WTC11 (cell line): ENCODE data around the gene IKBKE. TPM values are rescaled to one million over a fixed set of nuclear protein-coding genes. Genes with fewer than 3 reads are reported as not detected.

Experiments used
- ATAC-seq: fragments of 200-7000 bp; cut with Tn5 transposase; 2 replicates; pipeline ENCODE4 v1.10.0; 2021; ENCODE audit warnings: mild to moderate bottlenecking, moderate library complexity
- CTCF ChIA-PET: fragments of 300-600 bp; sonication (Branson Sonifier 250); formaldehyde crosslinking; loops from one replicate; lab custom pipeline; 2021; ENCODE audit warnings: antibody characterized with exemption; lab: Charles Lee
- POLR2A ChIA-PET: fragments of 350-600 bp; sonication (Branson Sonifier 250); formaldehyde crosslinking; loops from one replicate; lab custom pipeline; 2021; ENCODE audit warnings: antibody characterized with exemption; lab: Charles Lee
- DNase-seq: peaks from one replicate; pipeline ENCODE4 v3.0.0; 2021; ENCODE audit warnings: low spot score
- H3K27ac Mint-ChIP-seq: 2 replicates; pipeline ENCODE4 v1.8.0; 2021; ENCODE audit warnings: mixed read lengths
- H3K27me3 Mint-ChIP-seq: 2 replicates; pipeline ENCODE4 v1.8.0; 2021; ENCODE audit warnings: low read depth, mild to moderate bottlenecking, moderate library complexity, mixed read lengths
- H3K36me3 Mint-ChIP-seq: 2 replicates; pipeline ENCODE4 v1.8.0; 2021; ENCODE audit warnings: mixed read lengths
- H3K4me1 Mint-ChIP-seq: 2 replicates; pipeline ENCODE4 v1.8.0; 2022; ENCODE audit warnings: mixed read lengths
- H3K4me3 Mint-ChIP-seq: 2 replicates; pipeline ENCODE4 v1.8.0; 2021; ENCODE audit warnings: mild to moderate bottlenecking, moderate library complexity, mixed read lengths
- H3K9me3 Mint-ChIP-seq: 2 replicates; pipeline ENCODE4 v1.8.0; 2021; ENCODE audit warnings: mixed read lengths
- ATF1 ChIP-seq: sonication (generic); formaldehyde crosslinking; IDR thresholded peaks from 2 replicates; pipeline ENCODE4 v1.8.1; 2023; ENCODE audit warnings: mild to moderate bottlenecking, moderate library complexity, missing genetic modification reagents
- ATF2 ChIP-seq: sonication (generic); formaldehyde crosslinking; IDR thresholded peaks from 2 replicates; pipeline ENCODE4 v1.8.1; 2022; ENCODE audit warnings: low read depth, missing genetic modification reagents, borderline replicate concordance
- CREB1 ChIP-seq: sonication (generic); formaldehyde crosslinking; IDR thresholded peaks from 2 replicates; pipeline ENCODE4 v1.8.0; 2023; ENCODE audit warnings: mild to moderate bottlenecking, missing genetic modification reagents
- CREM ChIP-seq: sonication (generic); formaldehyde crosslinking; IDR thresholded peaks from 2 replicates; pipeline ENCODE4 v1.8.1; 2022; ENCODE audit warnings: mild to moderate bottlenecking, missing genetic modification reagents, moderate library complexity
- FOXK1 ChIP-seq: sonication (generic); formaldehyde crosslinking; IDR thresholded peaks from 2 replicates; pipeline ENCODE4 v1.8.0; 2022; ENCODE audit warnings: mild to moderate bottlenecking, moderate library complexity, missing genetic modification reagents
- NFE2L1 ChIP-seq: sonication (generic); formaldehyde crosslinking; IDR thresholded peaks from 2 replicates; pipeline ENCODE4 v1.8.1; 2023; ENCODE audit warnings: missing genetic modification reagents
- PRDM15 ChIP-seq: sonication (generic); formaldehyde crosslinking; IDR thresholded peaks from 2 replicates; pipeline ENCODE4 v1.8.0; 2022; ENCODE audit warnings: missing genetic modification reagents
- PREB ChIP-seq: sonication (generic); formaldehyde crosslinking; IDR thresholded peaks from 2 replicates; pipeline ENCODE4 v1.8.1; 2022; ENCODE audit warnings: mild to moderate bottlenecking, missing genetic modification reagents, moderate library complexity, borderline replicate concordance
- RELA ChIP-seq: sonication (generic); formaldehyde crosslinking; IDR thresholded peaks from 2 replicates; pipeline ENCODE4 v1.8.1; 2022; ENCODE audit warnings: missing genetic modification reagents, mild to moderate bottlenecking, borderline replicate concordance
- SMAD3 ChIP-seq: sonication (generic); formaldehyde crosslinking; IDR thresholded peaks from 2 replicates; pipeline ENCODE4 v1.8.0; 2022; ENCODE audit warnings: missing genetic modification reagents, mild to moderate bottlenecking, borderline replicate concordance
- SP1 ChIP-seq: sonication (generic); formaldehyde crosslinking; conservative IDR thresholded peaks from 2 replicates; pipeline ENCODE4 v1.8.1; 2022; ENCODE audit warnings: missing genetic modification reagents
- STAT6 ChIP-seq: sonication (generic); formaldehyde crosslinking; conservative IDR thresholded peaks from 2 replicates; pipeline ENCODE4 v1.8.1; 2023; ENCODE audit warnings: mild to moderate bottlenecking, low read depth, missing genetic modification reagents, moderate library complexity
- USF2 ChIP-seq: sonication (generic); formaldehyde crosslinking; IDR thresholded peaks from 2 replicates; pipeline ENCODE4 v1.8.1; 2023; ENCODE audit warnings: mild to moderate bottlenecking, missing genetic modification reagents, moderate library complexity
- ZNF416 ChIP-seq: fragments of 250-450 bp; sonication (Bioruptor Pico); IDR thresholded peaks from 2 replicates; pipeline ENCODE4 v1.9.0; 2021; ENCODE audit warnings: mild to moderate bottlenecking, inconsistent platforms
- ZNF423 ChIP-seq: fragments of 250-450 bp; sonication (Bioruptor Pico); IDR thresholded peaks from 2 replicates; pipeline ENCODE4 v2.1.2; 2022; ENCODE audit warnings: mild to moderate bottlenecking, moderate library complexity
- ZNF671 ChIP-seq: fragments of 250-450 bp; sonication (Bioruptor Pico); IDR thresholded peaks from 2 replicates; pipeline ENCODE4 v1.8.0; 2021; ENCODE audit warnings: mild to moderate bottlenecking
- total RNA-seq: library from RNA; stranded (reverse); gene quantifications from 3 replicates; pipeline ENCODE4 v1.2.3, GENCODE V29; 2021
- TF ChIP-seq, protein P1 (sequence below): sonication (generic); formaldehyde crosslinking; IDR thresholded peaks from 2 replicates; pipeline ENCODE4 v1.8.0; 2022; ENCODE audit warnings: mild to moderate bottlenecking, missing genetic modification reagents
- TF ChIP-seq, protein P2 (sequence below): fragments of 250-450 bp; sonication (Bioruptor Pico); IDR thresholded peaks from 2 replicates; pipeline ENCODE4 v1.9.0; 2021; ENCODE audit warnings: moderate library complexity, mild to moderate bottlenecking, inconsistent platforms, borderline replicate concordance
- TF ChIP-seq, protein P3 (sequence below): sonication (generic); formaldehyde crosslinking; IDR thresholded peaks from 2 replicates; pipeline ENCODE4 v1.8.1; 2022; ENCODE audit warnings: missing genetic modification reagents, borderline replicate concordance

IKBKE gene
- total RNA-seq, 1 experiment from 2014 or later = 8.1 TPM

- TF ChIP-seq PRDM15 (no peak), SP1 (CRISPR knock-in tag) (no peak), PREB (CRISPR knock-in tag) (no peak), ZNF423 (CRISPR knock-in tag) (no peak), ATF1 (CRISPR knock-in tag) (no peak), CREM (CRISPR knock-in tag) (no peak), NFE2L1 (CRISPR knock-in tag) (no peak), SMAD3 (CRISPR knock-in tag) (no peak), STAT6 (CRISPR knock-in tag) (no peak), RELA (CRISPR knock-in tag) (no peak), ZNF671 (CRISPR knock-in tag) (no peak), FOXK1 (no peak)
- TF ChIP-seq, protein P1, sequence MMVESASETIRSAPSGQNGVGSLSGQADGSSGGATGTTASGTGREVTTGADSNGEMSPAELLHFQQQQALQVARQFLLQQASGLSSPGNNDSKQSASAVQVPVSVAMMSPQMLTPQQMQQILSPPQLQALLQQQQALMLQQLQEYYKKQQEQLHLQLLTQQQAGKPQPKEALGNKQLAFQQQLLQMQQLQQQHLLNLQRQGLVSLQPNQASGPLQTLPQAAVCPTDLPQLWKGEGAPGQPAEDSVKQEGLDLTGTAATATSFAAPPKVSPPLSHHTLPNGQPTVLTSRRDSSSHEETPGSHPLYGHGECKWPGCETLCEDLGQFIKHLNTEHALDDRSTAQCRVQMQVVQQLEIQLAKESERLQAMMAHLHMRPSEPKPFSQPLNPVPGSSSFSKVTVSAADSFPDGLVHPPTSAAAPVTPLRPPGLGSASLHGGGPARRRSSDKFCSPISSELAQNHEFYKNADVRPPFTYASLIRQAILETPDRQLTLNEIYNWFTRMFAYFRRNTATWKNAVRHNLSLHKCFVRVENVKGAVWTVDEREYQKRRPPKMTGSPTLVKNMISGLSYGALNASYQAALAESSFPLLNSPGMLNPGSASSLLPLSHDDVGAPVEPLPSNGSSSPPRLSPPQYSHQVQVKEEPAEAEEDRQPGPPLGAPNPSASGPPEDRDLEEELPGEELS (CRISPR knock-in tag) = no peak
Measured at GRCh38 chr1:206463911-206464310, 6.4 kb upstream of the IKBKE start (continued).

DNA sequence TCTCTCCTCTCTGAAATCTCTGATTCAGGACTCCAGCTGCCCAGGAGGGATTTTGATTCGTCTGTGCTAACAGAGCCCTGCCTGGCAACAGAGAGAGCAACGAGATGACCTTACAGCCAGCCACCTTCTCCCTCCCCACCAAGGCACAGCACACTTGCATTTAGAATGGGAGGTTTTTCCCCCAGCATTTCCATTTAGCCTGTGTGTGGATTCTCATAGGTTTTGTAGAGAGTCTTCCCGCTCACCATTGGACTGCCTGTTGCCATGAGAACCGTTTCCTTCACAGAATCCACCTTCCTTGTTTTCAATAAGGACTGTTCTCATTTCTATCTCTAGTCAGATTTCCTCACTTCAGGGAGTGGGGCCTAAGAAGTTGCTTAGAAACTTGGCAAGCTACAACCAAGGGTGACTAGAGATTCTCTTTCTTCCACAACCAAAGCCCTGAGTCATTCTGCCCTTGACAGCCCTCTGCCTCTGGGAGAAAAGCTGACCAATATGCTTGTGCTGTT is 5.8 kb upstream of the IKBKE start:
- ChIA-PET CTCF (interaction anchor here (0.8 to 1.4 kb wide), 5 partner anchors 9 to 26 kb away, joined by 3 to 4 read pairs (median 4); no protein-coding TSS in a partner anchor), POLR2A (interaction anchor here (0.9 kb wide), 1 partner anchor 15 kb away, joined by 3 read pairs; no protein-coding TSS in a partner anchor)
- peaks cover 25% of the 10 kb centered on the region for H3K4me1 Mint-ChIP-seq
- no peaks in the 10 kb centered on the region for H3K9me3 Mint-ChIP-seq
- ATAC-seq (no peak), DNase-seq (no peak)
- H3K27ac Mint-ChIP-seq = no peak overlapping the region; the same call in 1 of the 2 replicates
- peaks cover 16% of the 10 kb centered on the region for H3K27me3 Mint-ChIP-seq
- peaks cover 10% of the 10 kb centered on the region for H3K36me3 Mint-ChIP-seq
- no peak overlapping the region for H3K4me3 Mint-ChIP-seq
- TF ChIP-seq ATF2 (CRISPR knock-in tag) (no peak), CREB1 (no peak), ZNF416 (CRISPR knock-in tag) (no peak), USF2 (CRISPR knock-in tag) (no peak), FOXK1 (no peak)
- TF ChIP-seq, protein P2, sequence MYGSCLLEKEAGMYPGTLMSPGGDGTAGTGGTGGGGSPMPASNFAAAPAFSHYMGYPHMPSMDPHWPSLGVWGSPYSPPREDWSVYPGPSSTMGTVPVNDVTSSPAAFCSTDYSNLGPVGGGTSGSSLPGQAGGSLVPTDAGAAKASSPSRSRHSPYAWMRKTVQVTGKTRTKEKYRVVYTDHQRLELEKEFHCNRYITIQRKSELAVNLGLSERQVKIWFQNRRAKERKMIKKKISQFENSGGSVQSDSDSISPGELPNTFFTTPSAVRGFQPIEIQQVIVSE (CRISPR knock-in tag) = no peak
- TF ChIP-seq, protein P3, sequence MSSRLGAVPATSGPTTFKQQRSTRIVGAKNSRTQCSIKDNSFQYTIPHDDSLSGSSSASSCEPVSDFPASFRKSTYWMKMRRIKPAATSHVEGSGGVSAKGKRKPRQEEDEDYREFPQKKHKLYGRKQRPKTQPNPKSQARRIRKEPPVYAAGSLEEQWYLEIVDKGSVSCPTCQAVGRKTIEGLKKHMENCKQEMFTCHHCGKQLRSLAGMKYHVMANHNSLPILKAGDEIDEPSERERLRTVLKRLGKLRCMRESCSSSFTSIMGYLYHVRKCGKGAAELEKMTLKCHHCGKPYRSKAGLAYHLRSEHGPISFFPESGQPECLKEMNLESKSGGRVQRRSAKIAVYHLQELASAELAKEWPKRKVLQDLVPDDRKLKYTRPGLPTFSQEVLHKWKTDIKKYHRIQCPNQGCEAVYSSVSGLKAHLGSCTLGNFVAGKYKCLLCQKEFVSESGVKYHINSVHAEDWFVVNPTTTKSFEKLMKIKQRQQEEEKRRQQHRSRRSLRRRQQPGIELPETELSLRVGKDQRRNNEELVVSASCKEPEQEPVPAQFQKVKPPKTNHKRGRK = no peak
